ENCODE results near the gene SFXN4. TPM values are rescaled to one million over a fixed set of nuclear protein-coding genes. Genes with fewer than 3 reads are reported as not detected.

The SFXN4 gene
- total and polyA plus RNA-seq, 2 of the 13 experiments (the other 11 are each of a cell fraction or from before 2014, with no cell fraction given) = 47.7 to 64.9 TPM

DNA sequence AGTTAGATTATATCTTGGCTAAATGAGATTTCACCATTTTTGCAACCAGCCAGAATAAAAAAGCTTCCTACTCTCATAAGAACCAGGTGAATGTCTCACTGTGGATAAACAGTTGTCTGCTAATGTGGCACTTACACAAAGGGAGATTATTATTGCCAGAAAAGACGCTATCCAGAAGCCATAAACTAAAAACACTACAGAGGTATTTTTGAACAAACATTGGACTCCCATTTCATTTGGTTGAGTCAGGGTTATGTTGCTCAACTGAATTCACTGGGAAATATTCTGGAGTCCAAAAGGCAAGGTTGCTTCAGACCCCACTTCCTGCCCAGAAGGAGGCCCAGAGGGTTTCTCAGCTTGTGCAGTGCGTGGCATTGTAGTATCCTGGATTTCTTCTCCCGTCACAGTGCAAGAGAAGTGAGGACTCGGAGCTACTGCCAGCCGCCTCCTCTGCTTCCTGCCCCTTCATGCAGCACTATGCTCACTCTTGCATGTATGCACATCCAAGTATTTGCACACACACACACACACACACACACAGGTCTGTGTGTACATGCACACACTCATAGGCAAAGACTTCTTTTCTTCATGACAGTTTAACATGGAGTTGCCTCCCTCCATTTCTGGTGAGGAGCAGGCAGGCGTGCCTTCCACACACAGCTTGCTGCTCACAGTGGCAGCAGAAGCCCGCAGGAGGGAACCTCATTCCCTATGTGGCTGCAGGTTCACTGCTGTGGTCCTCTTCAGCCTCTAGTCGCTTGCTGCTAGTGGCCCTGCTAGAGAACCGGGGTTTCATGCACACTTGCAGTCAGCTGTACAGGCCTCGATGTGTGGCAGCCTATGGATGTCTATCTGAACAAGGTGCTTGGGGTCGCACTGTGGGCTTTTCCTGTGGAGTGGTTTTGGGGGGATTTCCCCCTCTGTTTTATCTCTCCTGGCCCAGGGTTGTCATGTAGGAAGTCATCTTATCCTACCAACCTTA lies 51.5 kb downstream of the SFXN4 start (continued):
- TF ChIP-seq, protein P1, sequence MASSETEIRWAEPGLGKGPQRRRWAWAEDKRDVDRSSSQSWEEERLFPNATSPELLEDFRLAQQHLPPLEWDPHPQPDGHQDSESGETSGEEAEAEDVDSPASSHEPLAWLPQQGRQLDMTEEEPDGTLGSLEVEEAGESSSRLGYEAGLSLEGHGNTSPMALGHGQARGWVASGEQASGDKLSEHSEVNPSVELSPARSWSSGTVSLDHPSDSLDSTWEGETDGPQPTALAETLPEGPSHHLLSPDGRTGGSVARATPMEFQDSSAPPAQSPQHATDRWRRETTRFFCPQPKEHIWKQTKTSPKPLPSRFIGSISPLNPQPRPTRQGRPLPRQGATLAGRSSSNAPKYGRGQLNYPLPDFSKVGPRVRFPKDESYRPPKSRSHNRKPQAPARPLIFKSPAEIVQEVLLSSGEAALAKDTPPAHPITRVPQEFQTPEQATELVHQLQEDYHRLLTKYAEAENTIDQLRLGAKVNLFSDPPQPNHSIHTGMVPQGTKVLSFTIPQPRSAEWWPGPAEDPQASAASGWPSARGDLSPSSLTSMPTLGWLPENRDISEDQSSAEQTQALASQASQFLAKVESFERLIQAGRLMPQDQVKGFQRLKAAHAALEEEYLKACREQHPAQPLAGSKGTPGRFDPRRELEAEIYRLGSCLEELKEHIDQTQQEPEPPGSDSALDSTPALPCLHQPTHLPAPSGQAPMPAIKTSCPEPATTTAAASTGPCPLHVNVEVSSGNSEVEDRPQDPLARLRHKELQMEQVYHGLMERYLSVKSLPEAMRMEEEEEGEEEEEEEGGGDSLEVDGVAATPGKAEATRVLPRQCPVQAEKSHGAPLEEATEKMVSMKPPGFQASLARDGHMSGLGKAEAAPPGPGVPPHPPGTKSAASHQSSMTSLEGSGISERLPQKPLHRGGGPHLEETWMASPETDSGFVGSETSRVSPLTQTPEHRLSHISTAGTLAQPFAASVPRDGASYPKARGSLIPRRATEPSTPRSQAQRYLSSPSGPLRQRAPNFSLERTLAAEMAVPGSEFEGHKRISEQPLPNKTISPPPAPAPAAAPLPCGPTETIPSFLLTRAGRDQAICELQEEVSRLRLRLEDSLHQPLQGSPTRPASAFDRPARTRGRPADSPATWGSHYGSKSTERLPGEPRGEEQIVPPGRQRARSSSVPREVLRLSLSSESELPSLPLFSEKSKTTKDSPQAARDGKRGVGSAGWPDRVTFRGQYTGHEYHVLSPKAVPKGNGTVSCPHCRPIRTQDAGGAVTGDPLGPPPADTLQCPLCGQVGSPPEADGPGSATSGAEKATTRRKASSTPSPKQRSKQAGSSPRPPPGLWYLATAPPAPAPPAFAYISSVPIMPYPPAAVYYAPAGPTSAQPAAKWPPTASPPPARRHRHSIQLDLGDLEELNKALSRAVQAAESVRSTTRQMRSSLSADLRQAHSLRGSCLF (CRISPR knock-in tag; IDR thresholded peaks at IDR 0.05; ENCODE audit: borderline replicate concordance) = no peak
- peak; percentile 75; the same call in 1 of the 2 replicates for TF ChIP-seq ZNF335 (CRISPR knock-in tag; IDR thresholded peaks at IDR 0.05)
- TF ChIP-seq, protein P2, sequence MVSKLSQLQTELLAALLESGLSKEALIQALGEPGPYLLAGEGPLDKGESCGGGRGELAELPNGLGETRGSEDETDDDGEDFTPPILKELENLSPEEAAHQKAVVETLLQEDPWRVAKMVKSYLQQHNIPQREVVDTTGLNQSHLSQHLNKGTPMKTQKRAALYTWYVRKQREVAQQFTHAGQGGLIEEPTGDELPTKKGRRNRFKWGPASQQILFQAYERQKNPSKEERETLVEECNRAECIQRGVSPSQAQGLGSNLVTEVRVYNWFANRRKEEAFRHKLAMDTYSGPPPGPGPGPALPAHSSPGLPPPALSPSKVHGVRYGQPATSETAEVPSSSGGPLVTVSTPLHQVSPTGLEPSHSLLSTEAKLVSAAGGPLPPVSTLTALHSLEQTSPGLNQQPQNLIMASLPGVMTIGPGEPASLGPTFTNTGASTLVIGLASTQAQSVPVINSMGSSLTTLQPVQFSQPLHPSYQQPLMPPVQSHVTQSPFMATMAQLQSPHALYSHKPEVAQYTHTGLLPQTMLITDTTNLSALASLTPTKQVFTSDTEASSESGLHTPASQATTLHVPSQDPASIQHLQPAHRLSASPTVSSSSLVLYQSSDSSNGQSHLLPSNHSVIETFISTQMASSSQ (IDR thresholded peaks at IDR 0.05; ENCODE audit: low read depth) = no peak
- TF ChIP-seq, protein P2 (CRISPR knock-in tag; IDR thresholded peaks at IDR 0.05; ENCODE audit: borderline replicate concordance) = no peak
- TF ChIP-seq, protein P3, sequence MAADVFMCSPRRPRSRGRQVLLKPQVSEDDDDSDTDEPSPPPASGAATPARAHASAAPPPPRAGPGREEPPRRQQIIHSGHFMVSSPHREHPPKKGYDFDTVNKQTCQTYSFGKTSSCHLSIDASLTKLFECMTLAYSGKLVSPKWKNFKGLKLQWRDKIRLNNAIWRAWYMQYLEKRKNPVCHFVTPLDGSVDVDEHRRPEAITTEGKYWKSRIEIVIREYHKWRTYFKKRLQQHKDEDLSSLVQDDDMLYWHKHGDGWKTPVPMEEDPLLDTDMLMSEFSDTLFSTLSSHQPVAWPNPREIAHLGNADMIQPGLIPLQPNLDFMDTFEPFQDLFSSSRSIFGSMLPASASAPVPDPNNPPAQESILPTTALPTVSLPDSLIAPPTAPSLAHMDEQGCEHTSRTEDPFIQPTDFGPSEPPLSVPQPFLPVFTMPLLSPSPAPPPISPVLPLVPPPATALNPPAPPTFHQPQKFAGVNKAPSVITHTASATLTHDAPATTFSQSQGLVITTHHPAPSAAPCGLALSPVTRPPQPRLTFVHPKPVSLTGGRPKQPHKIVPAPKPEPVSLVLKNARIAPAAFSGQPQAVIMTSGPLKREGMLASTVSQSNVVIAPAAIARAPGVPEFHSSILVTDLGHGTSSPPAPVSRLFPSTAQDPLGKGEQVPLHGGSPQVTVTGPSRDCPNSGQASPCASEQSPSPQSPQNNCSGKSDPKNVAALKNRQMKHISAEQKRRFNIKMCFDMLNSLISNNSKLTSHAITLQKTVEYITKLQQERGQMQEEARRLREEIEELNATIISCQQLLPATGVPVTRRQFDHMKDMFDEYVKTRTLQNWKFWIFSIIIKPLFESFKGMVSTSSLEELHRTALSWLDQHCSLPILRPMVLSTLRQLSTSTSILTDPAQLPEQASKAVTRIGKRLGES (CRISPR knock-in tag; IDR thresholded peaks at IDR 0.05; ENCODE audit: borderline replicate concordance) = no peak
- TF ChIP-seq, protein P4, sequence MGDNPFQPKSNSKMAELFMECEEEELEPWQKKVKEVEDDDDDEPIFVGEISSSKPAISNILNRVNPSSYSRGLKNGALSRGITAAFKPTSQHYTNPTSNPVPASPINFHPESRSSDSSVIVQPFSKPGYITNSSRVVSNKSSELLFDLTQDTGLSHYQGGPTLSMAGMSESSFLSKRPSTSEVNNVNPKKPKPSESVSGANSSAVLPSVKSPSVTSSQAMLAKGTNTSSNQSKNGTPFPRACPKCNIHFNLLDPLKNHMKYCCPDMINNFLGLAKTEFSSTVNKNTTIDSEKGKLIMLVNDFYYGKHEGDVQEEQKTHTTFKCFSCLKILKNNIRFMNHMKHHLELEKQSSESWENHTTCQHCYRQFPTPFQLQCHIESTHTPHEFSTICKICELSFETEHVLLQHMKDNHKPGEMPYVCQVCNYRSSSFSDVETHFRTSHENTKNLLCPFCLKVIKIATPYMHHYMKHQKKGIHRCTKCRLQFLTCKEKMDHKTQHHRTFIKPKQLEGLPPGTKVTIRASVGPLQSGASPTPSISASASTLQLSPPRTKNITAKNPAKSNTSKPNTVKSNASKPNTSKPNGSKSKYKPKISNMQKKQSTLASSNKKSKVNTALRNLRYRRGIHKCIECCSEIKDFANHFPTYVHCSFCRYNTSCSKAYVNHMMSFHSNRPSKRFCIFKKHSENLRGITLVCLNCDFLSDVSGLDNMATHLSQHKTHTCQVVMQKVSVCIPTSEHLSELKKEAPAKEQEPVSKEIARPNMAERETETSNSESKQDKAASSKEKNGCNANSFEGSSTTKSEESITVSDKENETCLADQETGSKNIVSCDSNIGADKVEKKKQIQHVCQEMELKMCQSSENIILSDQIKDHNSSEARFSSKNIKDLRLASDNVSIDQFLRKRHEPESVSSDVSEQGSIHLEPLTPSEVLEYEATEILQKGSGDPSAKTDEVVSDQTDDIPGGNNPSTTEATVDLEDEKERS (CRISPR knock-in tag; IDR thresholded peaks at IDR 0.05) = 0 out of 2 replicates have a peak, but pooled peaks have one; percentile 3
- TF ChIP-seq IRX3 (CRISPR knock-in tag; IDR thresholded peaks at IDR 0.05; ENCODE audit: borderline replicate concordance, low read depth) = no peak
- no peak for TF ChIP-seq TOPORS (CRISPR knock-in tag; IDR thresholded peaks at IDR 0.05)
- TF ChIP-seq ASH2L (IDR thresholded peaks at IDR 0.05; ENCODE audit: insufficient read length, low read depth, low read length) = peak; percentile 73
- no peak; the same call in 1 of the 2 replicates for TF ChIP-seq ARNT2 (CRISPR knock-in tag; IDR thresholded peaks at IDR 0.05; ENCODE audit: low read depth)
- peak; percentile 78 for TF ChIP-seq MIXL1 (CRISPR knock-in tag; IDR thresholded peaks at IDR 0.05)
